ENCODE measurements around the gene ITGB4.

DNA sequence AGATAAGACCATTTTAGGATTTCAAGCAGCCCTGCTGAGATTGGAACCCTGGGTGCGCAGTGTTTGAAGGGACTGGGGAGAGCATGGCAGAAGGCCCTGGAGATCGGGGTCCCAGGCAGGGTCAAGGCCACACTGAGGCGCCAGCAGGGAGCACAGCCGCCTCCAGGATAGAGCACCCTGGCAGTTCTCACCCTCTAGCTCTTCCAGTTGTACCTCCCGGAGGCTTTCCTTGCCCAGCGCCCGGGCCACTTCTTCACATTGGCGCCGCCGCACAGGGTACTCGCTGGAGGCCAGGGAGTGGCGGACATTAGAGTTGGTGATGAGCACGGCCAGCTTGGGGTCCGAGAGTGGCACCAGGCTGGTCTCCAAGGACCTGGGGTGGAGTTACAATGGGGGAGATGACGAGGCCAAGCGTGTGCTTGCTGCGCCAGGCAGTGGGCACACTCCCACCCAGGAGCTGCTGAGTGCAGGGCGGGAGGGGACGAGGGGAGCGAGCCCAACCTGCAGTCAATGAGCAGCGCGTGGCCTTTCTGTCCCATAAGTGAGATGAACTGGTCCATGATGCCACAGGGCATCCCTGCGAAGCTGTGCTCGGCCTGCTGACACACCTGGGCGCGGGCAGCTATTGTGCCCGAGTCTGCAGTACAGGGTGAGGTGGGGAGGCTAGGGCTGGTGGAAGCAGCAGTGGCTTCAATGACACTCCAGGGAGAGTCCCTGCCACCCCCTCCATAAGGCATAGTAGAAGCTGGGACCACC is 41.4 kb downstream of the ITGB4 start:
- TF ChIP-seq, protein P1, sequence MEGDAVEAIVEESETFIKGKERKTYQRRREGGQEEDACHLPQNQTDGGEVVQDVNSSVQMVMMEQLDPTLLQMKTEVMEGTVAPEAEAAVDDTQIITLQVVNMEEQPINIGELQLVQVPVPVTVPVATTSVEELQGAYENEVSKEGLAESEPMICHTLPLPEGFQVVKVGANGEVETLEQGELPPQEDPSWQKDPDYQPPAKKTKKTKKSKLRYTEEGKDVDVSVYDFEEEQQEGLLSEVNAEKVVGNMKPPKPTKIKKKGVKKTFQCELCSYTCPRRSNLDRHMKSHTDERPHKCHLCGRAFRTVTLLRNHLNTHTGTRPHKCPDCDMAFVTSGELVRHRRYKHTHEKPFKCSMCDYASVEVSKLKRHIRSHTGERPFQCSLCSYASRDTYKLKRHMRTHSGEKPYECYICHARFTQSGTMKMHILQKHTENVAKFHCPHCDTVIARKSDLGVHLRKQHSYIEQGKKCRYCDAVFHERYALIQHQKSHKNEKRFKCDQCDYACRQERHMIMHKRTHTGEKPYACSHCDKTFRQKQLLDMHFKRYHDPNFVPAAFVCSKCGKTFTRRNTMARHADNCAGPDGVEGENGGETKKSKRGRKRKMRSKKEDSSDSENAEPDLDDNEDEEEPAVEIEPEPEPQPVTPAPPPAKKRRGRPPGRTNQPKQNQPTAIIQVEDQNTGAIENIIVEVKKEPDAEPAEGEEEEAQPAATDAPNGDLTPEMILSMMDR (IDR thresholded peaks at IDR 0.05), result no peak
- no peak for TF ChIP-seq EP300 (IDR thresholded peaks at IDR 0.05)

All from tibial nerve (tissue), 4 donors.